ENCODE data around the gene P3H2.

- TF ChIP-seq, protein P1, sequence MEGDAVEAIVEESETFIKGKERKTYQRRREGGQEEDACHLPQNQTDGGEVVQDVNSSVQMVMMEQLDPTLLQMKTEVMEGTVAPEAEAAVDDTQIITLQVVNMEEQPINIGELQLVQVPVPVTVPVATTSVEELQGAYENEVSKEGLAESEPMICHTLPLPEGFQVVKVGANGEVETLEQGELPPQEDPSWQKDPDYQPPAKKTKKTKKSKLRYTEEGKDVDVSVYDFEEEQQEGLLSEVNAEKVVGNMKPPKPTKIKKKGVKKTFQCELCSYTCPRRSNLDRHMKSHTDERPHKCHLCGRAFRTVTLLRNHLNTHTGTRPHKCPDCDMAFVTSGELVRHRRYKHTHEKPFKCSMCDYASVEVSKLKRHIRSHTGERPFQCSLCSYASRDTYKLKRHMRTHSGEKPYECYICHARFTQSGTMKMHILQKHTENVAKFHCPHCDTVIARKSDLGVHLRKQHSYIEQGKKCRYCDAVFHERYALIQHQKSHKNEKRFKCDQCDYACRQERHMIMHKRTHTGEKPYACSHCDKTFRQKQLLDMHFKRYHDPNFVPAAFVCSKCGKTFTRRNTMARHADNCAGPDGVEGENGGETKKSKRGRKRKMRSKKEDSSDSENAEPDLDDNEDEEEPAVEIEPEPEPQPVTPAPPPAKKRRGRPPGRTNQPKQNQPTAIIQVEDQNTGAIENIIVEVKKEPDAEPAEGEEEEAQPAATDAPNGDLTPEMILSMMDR (IDR thresholded peaks at IDR 0.05) = no peak
- no peak for TF ChIP-seq ZFX (IDR thresholded peaks at IDR 0.05; ENCODE audit: borderline replicate concordance)
These were observed 120.4 kb downstream of the P3H2 start for GRCh38 chr3:190000187-190000860.

Measured in 22Rv1 (cell line).